A673 (cell line): ENCODE data around the gene CD302. TPM values are rescaled to one million over a fixed set of nuclear protein-coding genes. Genes with fewer than 3 reads are reported as not detected.

ENCODE experiments used
- Bru-seq: library from RNA; stranded (reverse); fragments of 400-500 nt; gene quantifications from one replicate; lab custom pipeline; 2021; lab: Mats Ljungman, UMichigan
- BruChase-seq, 2 experiments: library from RNA; stranded (reverse); fragments of 400-500 nt; gene quantifications; one replicate each; lab custom pipeline; 2021; lab: Mats Ljungman, UMichigan
- BruUV-seq: library from RNA; stranded (reverse); fragments of 400-500 nt; replicated peaks from 2 replicates; lab custom pipeline; 2021; lab: Mats Ljungman, UMichigan
- CTCF ChIA-PET: fragments of 300-600 bp; sonication (Branson Sonifier 250); formaldehyde crosslinking; loops from one replicate; lab custom pipeline; 2022; ENCODE audit warnings: antibody characterized with exemption; lab: Charles Lee
- POLR2A ChIA-PET: fragments of 300-600 bp; sonication (Branson Sonifier 250); formaldehyde crosslinking; loops from one replicate; lab custom pipeline; 2022; ENCODE audit warnings: antibody characterized with exemption; ENCODE audit not compliant: low non-redundant PET; lab: Charles Lee
- DNase-seq: peaks from one replicate; pipeline ENCODE4 v3.0.0-alpha.2; 2015; ENCODE audit warnings: low spot score
- H3K27ac ChIP-seq: fragments of 200-600 bp; sonication (generic); 2 replicates; pipeline ENCODE4 v1.5.1; 2016; ENCODE audit warnings: mixed run types, low read depth, mild to moderate bottlenecking, mixed read lengths, antibody characterized with exemption, low read length; ENCODE audit not compliant: poor library complexity, severe bottlenecking
- H3K27me3 ChIP-seq: fragments of 200-600 bp; sonication (generic); replicated peaks from 2 replicates; pipeline ENCODE4 v1.6.1; 2017; ENCODE audit warnings: mixed run types, low read depth, mild to moderate bottlenecking, mixed read lengths, antibody characterized with exemption, low read length; ENCODE audit not compliant: insufficient read depth, poor library complexity
- H3K36me3 ChIP-seq: fragments of 200-600 bp; sonication (generic); 2 replicates; pipeline ENCODE4 v1.6.1; 2016; ENCODE audit warnings: mixed run types, mild to moderate bottlenecking, mixed read lengths, antibody characterized with exemption, low read length; ENCODE audit not compliant: insufficient read depth, poor library complexity, severe bottlenecking
- H3K4me1 ChIP-seq: fragments of 200-600 bp; sonication (generic); 2 replicates; pipeline ENCODE4 v1.6.1; 2017; ENCODE audit warnings: mixed run types, mild to moderate bottlenecking, mixed read lengths, antibody characterized with exemption, low read length; ENCODE audit not compliant: insufficient read depth, poor library complexity, severe bottlenecking
- H3K4me3 ChIP-seq: fragments of 200-600 bp; sonication (generic); 2 replicates; pipeline ENCODE4 v1.5.1; 2016; ENCODE audit warnings: low read depth, mixed run types, mild to moderate bottlenecking, mixed read lengths, low read length; ENCODE audit not compliant: poor library complexity, severe bottlenecking
- H3K9me3 ChIP-seq: fragments of 200-600 bp; sonication (generic); 2 replicates; pipeline ENCODE4 v1.6.1; 2016; ENCODE audit warnings: mixed run types, low read depth, mild to moderate bottlenecking, mixed read lengths, antibody characterized with exemption, low read length; ENCODE audit not compliant: poor library complexity, severe bottlenecking
- CTCF ChIP-seq: fragments of 300-800, 200-600 bp; sonication (generic); conservative IDR thresholded peaks from 2 replicates; pipeline ENCODE4 v1.5.1; 2017; ENCODE audit warnings: low read depth, mild to moderate bottlenecking, antibody characterized with exemption, low read length, moderate library complexity, mixed read lengths
- EZH2 ChIP-seq: fragments of 200-600 bp; sonication (generic); IDR thresholded peaks from 2 replicates; pipeline ENCODE4 v1.6.1; 2017; ENCODE audit warnings: borderline replicate concordance, low read depth, mild to moderate bottlenecking, mixed read lengths, antibody characterized with exemption, low read length; ENCODE audit not compliant: poor library complexity, severe bottlenecking
- intact Hi-C: fragments of 100-400 bp; cut with micrococcal nuclease; formaldehyde crosslinking; loops from one replicate; pipeline ENCODE4 v1.10.0; 2022; ENCODE audit not compliant: unreplicated experiment
- long read RNA-seq: library from polyadenylated mRNA; stranded (forward); transcript quantifications from one replicate; pipeline ENCODE4 v2.0.0, GENCODE V29; 2022
- total RNA-seq: library from RNA; stranded (reverse); gene quantifications from 2 replicates; pipeline ENCODE4 v1.2.3, GENCODE V29; 2021

Gene CD302
- total RNA-seq (0.24 and 0.31 TPM in 2 replicates), Bru-seq, nascent RNA (percentile 34 among the genes with signal in this experiment), BruChase-seq, experiment 1, labeled RNA remaining after a 2-hour chase (percentile 33 among the genes with signal in this experiment), BruChase-seq, experiment 2, labeled RNA remaining after a 6-hour chase (percentile 49 among the genes with signal in this experiment)
- long read RNA-seq, result 0 reads

- peak; percentile 38 for DNase-seq
- ChIA-PET POLR2A (interaction anchor here (0.5 kb wide), 1 partner anchor 1546 kb away, joined by 7 read pairs; no protein-coding TSS in a partner anchor), CTCF (no interaction called here)
- intact Hi-C loops, result no loop called here
- Histone ChIP-seq H3K36me3 (no peaks in the 10 kb centered on the region), H3K27ac (no peak within 1 kb of the TSS), H3K27me3 (peaks cover 36% of the 10 kb centered on the region), H3K4me1 (peaks cover 11% of the 10 kb centered on the region), H3K9me3 (no peaks in the 10 kb centered on the region), H3K4me3 (peak within 1 kb of the TSS; percentile 44)
- BruUV-seq, result no TSS peak
- TF ChIP-seq EZH2, result no peak
- no peak for TF ChIP-seq CTCF
Measured at GRCh38 chr2:159797543-159798375, at the start of gene CD302. Gene CD302, minus strand, starts transcription at chr2:159798208. Its CDS starts 10 bp downstream, at chr2:159798198.

GRCh38 chr2:159846564-159846963 lies 48.6 kb upstream of the CD302 start:
- TF ChIP-seq EZH2 (no peak), CTCF (no peak)
- Histone ChIP-seq H3K36me3 (no peaks in the 10 kb centered on the region), H3K9me3 (no peaks in the 10 kb centered on the region), H3K4me1 (no peaks in the 10 kb centered on the region), H3K27ac (no peak overlapping the region), H3K4me3 (no peak overlapping the region), H3K27me3 (peaks cover 16% of the 10 kb centered on the region)
- no TSS peak for BruUV-seq
- intact Hi-C loops, result no loop called here
- DNase-seq, result no peak
- ChIA-PET POLR2A (no interaction called here), CTCF (no interaction called here)

- Histone ChIP-seq H3K27me3 (peaks cover 25% of the 10 kb centered on the region), H3K9me3 (no peaks in the 10 kb centered on the region), H3K27ac (no peak overlapping the region), H3K4me3 (no peak overlapping the region), H3K4me1 (no peaks in the 10 kb centered on the region), H3K36me3 (no peaks in the 10 kb centered on the region)
- no peak for DNase-seq
- BruUV-seq, result no TSS peak
- intact Hi-C loops, result no loop called here
- ChIA-PET POLR2A (no interaction called here), CTCF (no interaction called here)
- TF ChIP-seq EZH2, result no peak
- no peak for TF ChIP-seq CTCF
Measured at GRCh38 chr2:159840616-159841015, 42.6 kb upstream of the CD302 start.
